GM13976 (cell line): Measurements from ENCODE around the gene IGSF3.
"Not testable (repeated sequence)": the region's sequence is repeated elsewhere in the genome, so short reads cannot be mapped to it uniquely, and the experiment has no call there.

Experiments used
- DNase-seq: peaks from one replicate; pipeline ENCODE4 v3.0.0; 2012; ENCODE audit warnings: low spot score
- in situ Hi-C: fragments of 300-500 bp; cut with MboI; formaldehyde crosslinking; loops from one replicate; pipeline ENCODE4 v1.12.0; 2022; ENCODE audit warnings: low sequenced_read_pairs, mixed read lengths, inconsistent platforms; ENCODE audit not compliant: unreplicated experiment
- TF ChIP-seq, protein P1 (sequence below): IDR thresholded peaks from 2 replicates; pipeline ENCODE4 v1.5.1; 2012; ENCODE audit warnings: borderline replicate concordance, mild to moderate bottlenecking; ENCODE audit not compliant: insufficient read depth; ENCODE audit errors: extremely low read depth, missing control alignments, control extremely low read depth

IGSF3 gene

DNA sequence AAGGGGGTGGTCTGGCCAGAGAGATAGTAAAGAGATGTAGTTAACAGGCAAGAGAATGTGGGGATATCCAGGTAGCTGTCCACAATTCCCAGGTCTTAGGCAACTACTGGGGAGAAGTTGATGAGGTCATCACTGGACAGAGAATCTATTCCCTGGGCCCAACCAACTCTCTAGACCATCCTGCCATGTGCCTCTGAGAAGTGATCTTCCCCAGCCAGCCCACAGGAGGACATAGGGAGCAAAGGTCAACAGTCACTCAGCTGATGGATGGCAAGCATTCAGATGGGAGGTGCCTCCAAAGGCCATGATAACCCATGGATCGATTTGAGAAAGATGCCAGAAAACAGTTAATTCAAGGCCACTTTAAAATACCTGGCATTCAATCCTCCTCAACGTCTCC, 36.0 kb downstream of the IGSF3 start:
- in situ Hi-C loops, DNase-seq: not testable (repeated sequence)

DNA sequence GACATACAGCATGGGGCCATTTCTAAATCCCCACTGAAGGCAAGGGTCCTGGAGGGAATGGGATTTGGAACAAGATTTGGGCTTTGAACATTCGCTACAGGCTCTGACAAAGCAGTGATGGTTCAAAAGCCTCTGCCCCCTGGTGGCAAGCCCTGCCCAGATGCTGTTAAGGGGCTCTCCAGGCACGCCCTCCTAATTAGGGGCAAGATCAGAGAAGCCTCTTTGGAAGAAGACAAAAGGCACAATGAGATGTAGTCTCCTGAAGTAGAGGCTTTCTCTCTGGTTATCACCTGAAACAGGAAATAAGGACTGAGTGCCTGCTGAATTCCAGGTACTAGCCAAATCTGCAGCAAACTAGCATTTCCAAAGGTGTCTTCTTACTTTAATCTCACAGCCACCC, 37.5 kb downstream of the IGSF3 start:
- DNase-seq, in situ Hi-C loops: not testable (repeated sequence)
- TF ChIP-seq, protein P1, sequence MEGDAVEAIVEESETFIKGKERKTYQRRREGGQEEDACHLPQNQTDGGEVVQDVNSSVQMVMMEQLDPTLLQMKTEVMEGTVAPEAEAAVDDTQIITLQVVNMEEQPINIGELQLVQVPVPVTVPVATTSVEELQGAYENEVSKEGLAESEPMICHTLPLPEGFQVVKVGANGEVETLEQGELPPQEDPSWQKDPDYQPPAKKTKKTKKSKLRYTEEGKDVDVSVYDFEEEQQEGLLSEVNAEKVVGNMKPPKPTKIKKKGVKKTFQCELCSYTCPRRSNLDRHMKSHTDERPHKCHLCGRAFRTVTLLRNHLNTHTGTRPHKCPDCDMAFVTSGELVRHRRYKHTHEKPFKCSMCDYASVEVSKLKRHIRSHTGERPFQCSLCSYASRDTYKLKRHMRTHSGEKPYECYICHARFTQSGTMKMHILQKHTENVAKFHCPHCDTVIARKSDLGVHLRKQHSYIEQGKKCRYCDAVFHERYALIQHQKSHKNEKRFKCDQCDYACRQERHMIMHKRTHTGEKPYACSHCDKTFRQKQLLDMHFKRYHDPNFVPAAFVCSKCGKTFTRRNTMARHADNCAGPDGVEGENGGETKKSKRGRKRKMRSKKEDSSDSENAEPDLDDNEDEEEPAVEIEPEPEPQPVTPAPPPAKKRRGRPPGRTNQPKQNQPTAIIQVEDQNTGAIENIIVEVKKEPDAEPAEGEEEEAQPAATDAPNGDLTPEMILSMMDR = peak; percentile 6

DNA sequence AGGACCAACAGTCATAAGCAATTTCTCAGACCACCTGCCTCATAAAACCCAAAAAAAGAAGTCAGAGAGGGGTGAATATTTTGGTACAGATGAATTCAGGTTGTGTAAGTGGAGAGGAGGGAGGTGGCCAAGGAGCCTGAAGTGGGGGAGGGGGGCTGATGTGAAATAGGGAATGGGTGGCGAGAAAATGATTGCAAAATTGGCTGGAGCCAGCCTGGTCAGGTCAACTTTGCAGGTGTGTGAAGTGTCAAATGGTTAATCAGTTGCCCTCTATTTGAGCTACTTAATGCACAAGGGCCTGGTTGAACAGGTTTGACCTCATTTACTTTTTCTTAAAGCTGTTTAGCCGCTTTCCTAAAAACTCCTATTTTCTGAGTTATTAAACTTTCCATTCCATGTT, 38.1 kb downstream of the IGSF3 start:
- DNase-seq, in situ Hi-C loops: not testable (repeated sequence)

DNA sequence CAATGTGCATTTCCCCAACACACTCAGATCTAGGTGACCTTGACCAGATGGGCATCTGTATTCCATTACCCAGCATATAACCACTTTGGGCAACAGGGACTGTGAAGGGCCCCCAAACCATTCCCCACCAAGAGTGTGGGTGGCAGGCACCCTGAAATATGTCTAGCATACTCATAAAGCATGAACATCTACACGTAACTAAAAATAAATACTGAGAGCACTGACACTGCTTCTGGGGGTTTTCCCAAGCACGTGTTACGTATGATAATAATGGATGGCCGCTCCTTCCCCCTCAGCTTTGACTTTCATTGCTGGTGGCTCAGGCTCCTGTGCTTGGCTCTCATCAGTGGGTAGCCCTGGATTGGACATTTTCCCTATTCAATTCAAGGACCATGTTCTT, 39.1 kb downstream of the IGSF3 start:
- peak; percentile 60 for DNase-seq
- in situ Hi-C loops = no loop called here
- TF ChIP-seq, protein P1 = no peak

DNA sequence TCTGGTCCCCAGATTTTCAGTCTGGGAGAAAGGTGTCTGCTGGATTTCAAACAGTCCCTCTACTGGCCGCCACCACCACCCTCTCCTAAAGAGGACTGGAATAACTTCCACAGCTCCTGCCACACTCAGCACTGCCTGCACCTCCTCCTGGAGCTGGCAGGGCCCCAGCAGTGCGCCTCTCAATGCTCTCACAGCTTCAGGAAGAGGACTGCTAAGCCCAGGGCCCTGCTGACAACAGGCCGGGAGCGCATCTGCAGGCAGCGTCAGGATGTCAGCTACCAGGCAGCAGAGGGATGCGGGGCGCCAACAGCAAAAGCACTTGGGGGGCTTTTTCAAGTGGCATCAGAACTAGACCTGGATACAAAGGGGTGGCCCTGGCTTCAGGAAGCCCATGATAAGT, 40.2 kb downstream of the IGSF3 start:
- in situ Hi-C loops, DNase-seq: not testable (repeated sequence)

- DNase-seq, in situ Hi-C loops: not testable (repeated sequence)
Measured at GRCh38 chr1:116626915-116627314, 40.6 kb downstream of the IGSF3 start.

GRCh38 chr1:116625155-116625554, 42.4 kb downstream of the IGSF3 start:
- in situ Hi-C loops, DNase-seq: not testable (repeated sequence)

GRCh38 chr1:116624040-116624439, 43.5 kb downstream of the IGSF3 start:
- TF ChIP-seq, protein P1 = no peak
- in situ Hi-C loops = no loop called here
- DNase-seq = no peak

- DNase-seq, in situ Hi-C loops: not testable (repeated sequence)
Measured at GRCh38 chr1:116622496-116622895, 45.0 kb downstream of the IGSF3 start.

DNA sequence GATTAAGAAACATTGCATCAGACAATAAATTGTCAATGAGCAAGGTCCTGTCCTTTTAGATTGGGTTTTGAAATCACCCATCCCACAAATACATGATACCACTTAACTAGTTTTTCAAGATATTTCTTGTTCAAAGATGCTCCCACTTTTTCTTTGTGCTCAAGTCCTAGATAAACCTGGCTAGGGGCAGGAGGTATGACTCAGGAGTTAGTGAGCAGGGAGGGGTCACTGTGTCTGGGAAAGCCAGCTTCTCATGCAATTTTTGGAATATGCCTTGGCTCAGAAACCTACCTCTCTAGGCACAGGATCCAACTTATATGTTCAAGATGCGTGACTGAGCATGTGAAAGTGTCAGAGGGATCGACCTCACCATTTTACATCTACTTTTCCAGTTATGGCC, 45.8 kb downstream of the IGSF3 start:
- in situ Hi-C loops, DNase-seq: not testable (repeated sequence)

DNA sequence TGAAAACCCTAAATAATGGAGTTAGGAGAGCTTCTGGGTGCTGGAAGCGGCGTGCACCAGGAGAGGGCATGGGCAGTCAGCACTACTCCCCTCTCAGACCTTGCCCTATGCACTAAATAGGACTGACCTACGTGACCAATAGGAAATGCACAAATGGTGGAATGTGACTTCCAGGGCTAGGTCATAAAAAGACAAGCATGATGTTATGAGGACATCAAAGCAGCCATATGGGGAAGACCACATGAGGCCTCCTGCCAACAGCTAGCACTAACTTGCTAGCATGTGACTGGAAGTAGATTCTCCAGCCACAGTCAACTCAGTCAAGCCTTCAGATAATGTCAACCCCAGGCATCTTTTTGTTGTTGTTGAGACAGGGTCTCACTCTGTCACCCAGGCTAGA, 47.1 kb downstream of the IGSF3 start:
- DNase-seq, in situ Hi-C loops: not testable (repeated sequence)

DNA sequence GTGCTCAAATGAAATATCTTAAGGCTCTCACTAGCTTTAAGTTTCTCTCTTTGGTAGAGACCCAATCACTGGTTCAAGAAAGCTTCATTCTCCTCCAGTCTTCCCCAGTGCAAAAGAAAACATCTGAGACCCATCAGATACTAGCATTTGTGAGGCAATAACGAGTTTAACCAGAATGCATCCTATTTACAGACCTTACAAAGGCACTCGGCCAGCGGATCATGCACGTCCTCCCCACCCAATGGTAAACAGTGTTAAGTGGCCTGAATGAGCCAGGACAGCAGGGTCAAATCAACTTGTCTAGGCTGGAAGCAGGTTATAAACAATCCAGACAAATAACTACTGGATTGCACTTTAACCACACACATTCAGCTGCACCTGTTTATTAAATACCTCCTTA, 48.4 kb downstream of the IGSF3 start:
- DNase-seq, in situ Hi-C loops: not testable (repeated sequence)

GRCh38 chr1:116617808-116618207, 49.7 kb downstream of the IGSF3 start:
- in situ Hi-C loops, DNase-seq: not testable (repeated sequence)

DNA sequence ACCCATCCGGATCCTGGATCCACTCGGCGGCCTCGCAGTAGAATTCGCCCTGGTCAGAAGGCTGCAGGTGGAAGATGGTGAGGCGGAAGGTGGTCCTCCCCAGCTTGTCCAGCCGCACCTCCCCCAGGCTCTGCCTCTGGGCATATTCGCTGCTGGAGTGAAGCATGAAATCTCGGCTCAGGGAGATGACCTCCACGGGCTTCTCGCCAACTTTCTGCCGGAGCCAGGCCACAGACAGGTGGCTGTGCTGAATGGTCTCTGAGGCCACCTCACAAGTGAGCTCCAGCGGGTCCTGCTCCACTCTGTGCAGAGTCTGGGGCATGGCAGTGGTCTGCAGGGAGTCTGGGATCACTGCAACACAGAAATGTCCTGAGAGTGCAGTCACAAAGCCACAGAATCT, 53.7 kb downstream of the IGSF3 start:
- DNase-seq, in situ Hi-C loops: not testable (repeated sequence)

DNA sequence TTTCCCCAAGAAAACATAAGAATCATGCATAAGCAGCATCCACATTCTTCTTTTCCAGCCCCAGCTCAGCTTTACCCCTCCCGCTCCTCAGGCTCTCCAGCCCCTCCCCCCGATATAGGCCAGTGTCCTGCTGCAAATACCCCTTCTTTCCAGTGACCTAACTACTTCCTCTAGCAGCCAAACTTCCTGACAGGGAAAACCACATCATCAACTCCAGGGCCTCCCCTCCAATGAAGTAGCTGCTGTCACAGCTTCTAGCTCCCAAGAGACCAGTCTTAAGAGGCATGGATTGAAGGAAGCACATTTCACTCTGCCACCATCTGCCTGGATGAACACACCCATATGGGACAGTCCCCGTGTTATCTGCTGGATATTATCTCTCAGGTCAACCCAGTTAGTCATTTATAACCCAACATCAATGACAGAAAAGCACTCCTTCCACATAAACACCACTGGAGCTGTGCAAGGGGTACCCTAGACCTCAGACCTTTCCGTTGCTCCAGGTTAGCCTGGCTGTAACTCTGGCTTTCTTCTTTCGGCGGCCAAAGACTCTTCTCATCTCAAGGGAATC, 57.6 kb downstream of the IGSF3 start:
- in situ Hi-C loops, DNase-seq: not testable (repeated sequence)

DNA sequence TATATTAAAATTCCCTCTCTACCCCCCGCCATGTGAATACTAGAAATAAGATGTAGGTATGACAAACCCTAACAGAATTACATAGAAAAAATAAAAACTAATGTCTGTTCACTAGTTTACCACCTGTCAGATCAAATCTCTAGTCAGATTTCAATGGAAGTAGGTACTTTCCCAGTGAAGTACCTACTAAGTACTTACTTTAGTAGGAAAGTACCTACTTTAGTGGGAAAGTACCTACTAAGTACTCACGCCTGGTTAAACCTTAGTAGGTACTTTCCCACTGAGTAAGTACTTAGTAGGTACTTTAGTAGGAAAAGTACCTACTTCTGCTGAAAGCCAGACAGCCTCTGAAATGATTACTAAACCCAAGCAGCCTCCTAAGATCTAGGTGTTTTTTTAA, 58.7 kb downstream of the IGSF3 start:
- in situ Hi-C loops = not testable (repeated sequence)

More for the DNA sequence above, 58.7 kb downstream of the IGSF3 start:
- not testable (repeated sequence) for DNase-seq
